ENCODE data around the gene HDAC4. TPM values are rescaled to one million over a fixed set of nuclear protein-coding genes. Genes with fewer than 3 reads are reported as not detected.
A peak's percentile ranks its signal among the peaks of the same experiment; 100 is the strongest.

Gene HDAC4
- total and polyA plus RNA-seq, 8 donors: 1.7 to 98.8 (median 24.5) TPM

- Histone ChIP-seq H3K9me3 (no peaks in the 10 kb centered on the region), H3K36me3 (no peaks in the 10 kb centered on the region), H3K4me3 (no peak overlapping the region), H3K4me1 (peaks cover 0 to 75% (median 51%) of the 10 kb centered on the region in 4 donors), H3K27ac (peak overlapping the region in 1 of 5 donors; percentile 68), H3K27me3 (no peaks in the 10 kb centered on the region)
- no peak for DNase-seq
- intact Hi-C loops (cut with DNase I; ENCODE audit: low total_unique reads): no loop called here
- WGBS, 5 donors: 91 to 98% (median 97%) methylated on average over 9 of the region's 9 CpGs
- TF ChIP-seq POLR2A (IDR thresholded peaks at IDR 0.05): no peak
- no peak for TF ChIP-seq EP300 (IDR thresholded peaks at IDR 0.05)
- TF ChIP-seq POLR2AphosphoS5 (IDR thresholded peaks at IDR 0.05): no peak
- no peak for TF ChIP-seq CTCF (IDR thresholded peaks at IDR 0.05)
Measured at GRCh38 chr2:239214725-239215124, 186.1 kb downstream of the HDAC4 start.

GRCh38 chr2:239213643-239214101 is 187.1 kb downstream of the HDAC4 start:
- 92 to 98% (median 96%) methylated on average over 7 of the region's 7 CpGs for WGBS, 5 donors
- peaks cover 0 to 79% (median 51%) of the 10 kb centered on the region in 4 donors for H3K4me1 ChIP-seq
- intact Hi-C loops (cut with DNase I; ENCODE audit: low total_unique reads): no loop called here
- H3K36me3 ChIP-seq: no peaks in the 10 kb centered on the region
- no peaks in the 10 kb centered on the region for H3K9me3 ChIP-seq
- TF ChIP-seq POLR2A (IDR thresholded peaks at IDR 0.05): no peak
- no peak for TF ChIP-seq POLR2AphosphoS5 (IDR thresholded peaks at IDR 0.05)
- no peak for TF ChIP-seq CTCF (IDR thresholded peaks at IDR 0.05)
- TF ChIP-seq EP300 (IDR thresholded peaks at IDR 0.05): no peak
- H3K27ac ChIP-seq: peak overlapping the region in 1 of 5 donors; percentile 68
- H3K27me3 ChIP-seq: no peaks in the 10 kb centered on the region
- no peak for DNase-seq
- no peak overlapping the region for H3K4me3 ChIP-seq

GRCh38 chr2:239212929-239213642 is 187.7 kb downstream of the HDAC4 start:
- TF ChIP-seq POLR2AphosphoS5 (IDR thresholded peaks at IDR 0.05): no peak
- TF ChIP-seq CTCF (IDR thresholded peaks at IDR 0.05): no peak
- no peak for TF ChIP-seq EP300 (IDR thresholded peaks at IDR 0.05)
- no peaks in the 10 kb centered on the region for H3K27me3 ChIP-seq
- intact Hi-C loops (cut with DNase I; ENCODE audit: low total_unique reads): no loop called here
- H3K36me3 ChIP-seq: no peaks in the 10 kb centered on the region
- no peak overlapping the region for H3K4me3 ChIP-seq
- DNase-seq: no peak
- H3K27ac ChIP-seq: peak overlapping the region in 2 of 5 donors; percentile 15 to 68
- WGBS, 5 donors: 71 to 77% (median 74%) methylated on average over 19 of the region's 19 CpGs
- no peaks in the 10 kb centered on the region for H3K9me3 ChIP-seq
- peaks cover 0 to 83% (median 54%) of the 10 kb centered on the region in 4 donors for H3K4me1 ChIP-seq

- Histone ChIP-seq H3K4me1 (peaks cover 0 to 87% (median 55%) of the 10 kb centered on the region in 4 donors), H3K4me3 (no peak overlapping the region), H3K36me3 (no peaks in the 10 kb centered on the region), H3K9me3 (no peaks in the 10 kb centered on the region), H3K27me3 (no peaks in the 10 kb centered on the region), H3K27ac (peak overlapping the region in 2 of 5 donors; percentile 15 to 68)
- WGBS, 5 donors: 72 to 80% (median 74%) methylated on average over 7 of the region's 7 CpGs
- no peak for DNase-seq
- intact Hi-C loops (cut with DNase I; ENCODE audit: low total_unique reads): no loop called here
- TF ChIP-seq POLR2A (IDR thresholded peaks at IDR 0.05) (no peak), CTCF (IDR thresholded peaks at IDR 0.05) (no peak), EP300 (IDR thresholded peaks at IDR 0.05) (no peak), POLR2AphosphoS5 (IDR thresholded peaks at IDR 0.05) (no peak)
Measured at GRCh38 chr2:239212121-239212928, 188.5 kb downstream of the HDAC4 start.

All from stomach (tissue), 9 donors.